A375 (cell line): Measurements from ENCODE around the gene TSPAN17. TPM values are rescaled to one million over a fixed set of nuclear protein-coding genes. Genes with fewer than 3 reads are reported as not detected.

Experiments used
- small RNA-seq: library from RNA; depleted of rRNA; stranded (forward); fragments of <200 nt; gene quantifications from one replicate; pipeline ENCODE3, GENCODE V24; 2014
- total RNA-seq: library from RNA; depleted of rRNA; stranded (reverse); fragments of >200 nt; shearing (Covaris generic); gene quantifications from 2 replicates; pipeline ENCODE4 v1.2.3, GENCODE V29; 2014; rRNA removed

The TSPAN17 gene
- 11.9 and 13.4 TPM in 2 replicates for total RNA-seq

GRCh38 chr5:176647030-176647842, at the start of gene TSPAN17:
TSPAN17 (plus strand) TSS chr5:176647484; CDS start chr5:176647616, 132 bp downstream.

GRCh38 chr5:176609724-176610434, 37.4 kb upstream of the TSPAN17 start, which contains the start of gene GPRIN1:
GPRIN1 (minus strand) TSS chr5:176610156; CDS start chr5:176599834, 10,322 bp downstream.

GRCh38 chr5:176629853-176630680, 17.2 kb upstream of the TSPAN17 start, which contains the start of the genes EIF4E1B and SNCB:
EIF4E1B (plus strand) TSS chr5:176630675; CDS start chr5:176642788, 12,113 bp downstream.
SNCB (minus strand) TSS chr5:176630534; CDS start chr5:176629654, 880 bp downstream.

Small RNAs within 50 kb of the gene (small RNA-seq; reads per million reads assigned to genes)
- not detected for gene MIR4281

Other genes with a start within 250 kb of the TSPAN17 start
- gene CLTB, start 230.9 kb upstream of the TSPAN17 start, total RNA-seq = 131 and 132 TPM in 2 replicates
- 48.2 and 48.7 TPM in 2 replicates for gene FAF2, start 199.1 kb upstream of the TSPAN17 start, total RNA-seq
- 19.6 and 22.2 TPM in 2 replicates for gene RNF44, start 110.1 kb upstream of the TSPAN17 start, total RNA-seq
- gene CDHR2, start 98.1 kb upstream of the TSPAN17 start, total RNA-seq = not detected in 2 replicates
- 10.1 and 11.0 TPM in 2 replicates for gene GPRIN1, start 37.3 kb upstream of the TSPAN17 start, total RNA-seq
- gene SNCB, start 16.9 kb upstream of the TSPAN17 start, total RNA-seq = not detected in 2 replicates
- not detected in 2 replicates for gene EIF4E1B, start 16.8 kb upstream of the TSPAN17 start, total RNA-seq
- gene UNC5A, start 163.1 kb downstream of the TSPAN17 start, total RNA-seq = not detected in 2 replicates